Activated T-cell treated with anti-CD3 and anti-CD28 coated beads for 1 hour (primary cell): ENCODE measurements around the gene ADGRL3.

Experiments used
- DNase-seq: peaks from one replicate; pipeline ENCODE4 v3.0.0-alpha.2; 2020; ENCODE audit warnings: low read depth

Gene ADGRL3

GRCh38 chr4:61427099-61427817 lies 227.1 kb downstream of the ADGRL3 start:
- no peak for DNase-seq

DNA sequence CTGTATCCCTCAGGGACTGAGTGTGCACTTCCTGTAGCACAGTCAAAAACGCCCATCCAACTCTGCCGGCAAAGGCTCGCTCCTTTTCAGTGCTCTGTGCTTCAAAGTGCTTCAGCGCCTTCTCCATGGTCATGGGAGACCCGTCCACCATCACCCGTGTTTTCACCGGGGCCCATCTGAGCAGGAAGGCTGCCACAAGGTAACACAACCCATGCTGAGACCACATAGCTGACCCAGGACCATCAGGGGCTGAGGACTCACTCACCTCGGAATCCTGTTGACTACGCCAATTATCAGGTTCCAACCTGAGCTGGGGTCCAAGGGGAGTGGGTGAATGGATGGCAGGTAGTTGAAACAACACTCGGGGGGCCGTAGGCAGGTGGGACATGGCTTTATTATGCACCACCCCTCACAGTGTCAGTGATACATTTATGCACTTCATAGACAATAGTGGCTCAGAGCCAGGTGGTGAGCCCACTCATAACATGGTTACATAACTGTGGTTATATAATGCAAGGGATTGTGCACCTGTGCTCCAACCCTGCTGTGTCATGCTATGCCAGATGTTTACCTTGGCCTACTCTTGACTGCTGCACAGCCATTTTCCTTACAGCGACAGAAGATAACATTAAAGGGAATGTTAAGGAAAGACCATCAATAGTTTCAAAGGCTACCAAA lies 227.8 kb downstream of the ADGRL3 start:
- no peak for DNase-seq

DNA sequence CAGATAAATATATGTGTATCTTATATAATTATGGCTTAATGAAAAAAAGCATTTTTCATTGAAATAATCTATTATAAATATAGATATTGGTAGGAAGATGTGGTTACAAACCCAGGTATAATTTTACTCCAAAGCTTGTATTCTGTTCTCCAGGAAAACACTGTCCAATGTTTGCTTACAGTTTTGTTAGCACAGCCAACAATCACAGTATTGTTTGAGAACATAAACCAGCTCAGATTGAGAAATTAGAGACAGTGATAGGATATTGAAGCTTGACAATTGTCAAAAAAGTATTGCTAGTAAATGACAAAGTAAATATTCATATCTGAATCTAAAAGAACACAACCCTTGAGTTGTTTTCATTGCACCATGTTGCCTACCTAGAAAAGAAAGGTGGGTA lies 228.8 kb downstream of the ADGRL3 start:
- DNase-seq: no peak

DNA sequence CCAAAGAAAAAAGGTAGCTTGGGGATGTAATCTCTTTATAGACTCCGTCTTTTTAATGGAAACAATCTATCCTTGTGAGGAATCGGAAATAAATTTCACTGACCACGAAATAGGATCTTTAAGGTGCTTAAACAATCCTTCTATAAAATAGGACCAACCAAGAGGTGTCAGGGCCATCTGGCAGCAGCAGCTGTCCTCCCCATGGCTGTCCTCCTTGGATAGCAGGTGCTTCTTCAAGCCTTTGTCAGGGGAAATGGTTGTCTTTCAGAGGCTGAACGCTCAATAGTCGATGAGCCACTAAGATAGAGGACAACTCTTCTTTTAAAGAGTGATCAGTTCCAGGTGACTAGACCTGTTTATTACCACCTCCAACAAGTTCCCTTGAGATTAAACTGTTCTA lies 231.0 kb downstream of the ADGRL3 start:
- no peak for DNase-seq

DNA sequence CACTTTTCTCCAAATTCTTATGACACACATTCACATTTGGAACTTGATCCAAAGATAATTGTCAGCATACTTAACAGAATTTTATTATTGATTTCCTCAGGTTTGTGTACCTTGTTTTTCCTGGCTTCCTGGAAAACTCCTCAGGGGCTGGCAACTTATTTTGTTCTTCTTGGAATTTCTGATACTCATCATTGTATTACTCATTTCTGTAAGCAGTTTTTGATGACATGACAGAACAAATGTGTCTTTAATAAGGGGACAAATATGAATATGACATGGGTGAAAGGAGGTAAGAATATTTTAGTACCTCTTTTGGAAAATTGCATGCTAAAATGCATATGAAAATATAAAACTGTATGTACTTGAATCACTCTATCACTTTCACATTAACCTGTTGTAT lies 237.8 kb downstream of the ADGRL3 start:
- no peak for DNase-seq

DNA sequence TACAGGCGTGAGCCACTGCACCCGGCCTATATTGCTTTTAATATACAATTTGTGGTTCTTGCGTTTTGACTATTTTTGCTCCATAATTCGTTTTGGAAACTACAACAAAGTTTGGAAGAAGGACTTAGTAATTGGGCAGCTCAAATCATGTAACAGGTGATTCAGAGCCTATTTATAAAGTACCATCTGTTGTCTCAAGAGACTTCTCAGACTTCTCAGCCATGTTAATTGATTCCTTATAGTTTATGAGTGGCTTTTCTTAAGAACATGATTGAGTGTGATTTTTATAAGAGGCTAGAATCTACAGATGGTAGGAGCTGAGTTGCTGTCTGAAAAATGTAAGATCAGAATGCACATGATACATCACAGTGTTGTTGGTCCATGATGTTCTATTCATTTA lies 240.2 kb downstream of the ADGRL3 start:
- DNase-seq: no peak

DNA sequence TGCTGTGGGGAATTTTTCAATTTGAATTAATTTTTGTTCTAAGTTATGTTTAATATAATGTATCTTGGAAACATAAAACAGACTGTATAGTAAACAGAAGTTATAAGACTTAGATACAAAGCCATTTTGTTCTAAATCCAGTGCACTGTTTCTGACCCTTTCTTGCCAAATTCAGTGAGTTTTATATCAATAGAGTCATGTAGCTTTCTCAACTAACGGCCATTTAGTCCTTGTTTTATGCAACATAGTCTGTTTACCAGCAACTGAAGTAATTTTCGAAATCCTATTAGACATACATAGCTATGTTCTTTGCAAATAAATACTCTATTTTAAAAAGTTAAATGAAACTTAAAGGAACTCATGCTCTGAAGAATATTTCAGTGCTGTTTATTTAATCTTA lies 242.8 kb downstream of the ADGRL3 start:
- no peak for DNase-seq

DNA sequence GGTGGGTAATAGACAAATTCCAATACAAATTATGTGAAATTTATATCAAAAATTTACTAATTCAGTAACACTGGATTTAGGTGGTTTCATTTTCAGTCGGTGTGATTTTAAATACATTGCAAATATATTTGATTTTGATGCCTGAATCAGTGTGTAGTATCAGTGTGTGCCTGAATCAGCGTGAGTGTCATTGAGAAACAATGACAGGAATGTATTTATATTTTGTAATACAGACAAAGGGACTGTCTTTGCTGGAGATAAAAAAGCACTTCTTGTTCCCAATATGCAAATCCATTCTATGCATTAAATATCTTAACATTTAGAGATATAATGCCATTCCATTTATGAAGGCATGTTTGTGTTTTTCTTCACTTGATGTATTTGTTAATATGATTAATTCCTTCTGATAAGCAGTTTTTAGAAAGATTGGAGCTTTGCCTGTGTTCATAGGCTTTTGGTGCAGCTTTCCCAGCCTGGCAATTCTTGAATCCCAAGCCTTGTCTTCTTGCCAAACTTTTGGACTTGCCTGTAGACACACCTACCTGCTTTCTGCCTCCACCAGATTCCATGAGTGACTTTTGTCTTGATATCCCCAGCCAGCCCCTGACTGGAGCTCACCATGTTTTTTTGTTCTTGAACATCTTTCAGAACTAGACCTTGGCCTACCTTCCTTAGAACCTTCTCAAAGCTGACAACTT lies 243.8 kb downstream of the ADGRL3 start:
- DNase-seq: no peak

- DNase-seq: no peak
These were observed 245.4 kb downstream of the ADGRL3 start for GRCh38 chr4:61445374-61446063.

DNA sequence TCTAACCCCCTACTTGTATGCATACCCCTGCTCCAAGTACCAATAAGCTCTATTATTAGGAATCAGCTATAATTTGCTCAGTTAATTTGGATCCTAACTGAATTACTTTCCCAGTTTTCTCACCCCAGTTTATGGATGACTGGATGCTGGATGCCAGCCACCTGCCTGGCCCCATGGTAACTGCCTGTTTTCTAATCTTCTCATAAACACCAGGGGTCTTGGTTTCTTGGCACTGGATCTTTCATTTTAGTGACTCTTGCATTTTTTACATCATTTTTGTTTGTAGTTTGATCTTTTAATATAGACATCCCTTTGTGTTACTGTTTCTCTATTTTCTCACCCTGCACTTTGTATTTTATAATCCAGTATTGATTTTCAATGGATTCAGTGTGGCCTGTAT lies 246.8 kb downstream of the ADGRL3 start:
- no peak for DNase-seq

GRCh38 chr4:61447918-61448317 lies 247.8 kb downstream of the ADGRL3 start:
- DNase-seq: no peak

DNA sequence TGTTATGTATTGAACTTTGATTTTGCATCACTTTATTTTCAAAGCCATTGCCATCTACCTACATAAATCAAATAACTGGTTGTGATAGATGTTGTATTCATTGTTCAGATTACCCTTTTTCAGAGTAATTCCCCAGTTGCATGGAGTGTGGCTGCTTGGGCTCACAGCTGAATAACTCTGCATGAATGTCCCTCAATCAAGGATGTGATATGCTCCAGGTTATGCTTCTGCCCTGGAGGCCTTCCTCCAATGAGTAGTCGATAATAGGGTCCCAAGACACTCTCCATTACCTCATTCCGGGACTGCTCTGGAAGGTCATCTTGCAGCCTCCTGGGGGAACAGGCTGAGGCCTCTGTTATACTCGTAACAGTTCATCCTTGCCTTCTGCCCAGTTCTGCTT lies 251.8 kb downstream of the ADGRL3 start:
- DNase-seq: no peak

GRCh38 chr4:61461956-61462355 lies 261.8 kb downstream of the ADGRL3 start:
- no peak for DNase-seq

DNA sequence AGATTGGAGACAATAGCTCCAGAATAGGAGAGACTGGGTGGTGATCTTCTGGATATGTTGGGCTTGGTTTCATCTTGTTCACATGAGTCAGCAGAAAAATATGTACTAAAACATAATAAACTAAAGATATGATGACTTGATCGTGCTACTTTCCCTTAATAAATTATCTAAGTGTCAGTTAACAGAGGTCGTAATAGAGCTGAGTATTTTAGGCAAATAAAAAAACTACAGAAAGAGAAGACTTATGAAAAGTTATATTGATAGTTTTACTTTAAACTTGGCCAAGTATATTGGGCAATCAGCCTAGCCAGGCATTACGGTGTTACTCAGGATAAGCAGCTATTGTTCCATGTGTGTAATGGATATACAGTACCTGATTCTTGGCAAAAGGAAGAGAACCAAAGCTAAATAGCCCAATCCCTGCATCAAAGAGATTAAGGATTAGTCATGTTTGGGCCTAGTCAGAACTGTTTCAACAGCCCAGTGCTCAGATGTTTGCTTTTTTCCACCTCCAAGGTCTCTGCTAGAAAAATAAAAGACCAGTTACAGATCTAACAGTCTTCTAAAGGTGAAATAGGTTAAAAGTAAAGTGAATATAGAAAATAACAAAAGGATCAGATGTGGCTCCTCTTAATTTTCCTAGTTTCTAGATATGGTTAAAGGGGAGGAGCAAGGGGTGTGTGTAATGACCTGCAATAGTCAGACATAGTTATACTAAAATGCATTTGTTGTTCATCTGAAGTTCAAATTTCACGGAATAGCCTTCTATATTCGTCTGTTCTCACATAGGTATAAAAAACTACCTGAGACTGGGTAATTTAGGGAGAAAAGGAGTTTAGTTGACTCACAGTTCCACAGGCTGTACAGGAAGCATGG lies 262.6 kb downstream of the ADGRL3 start:
- DNase-seq: no peak

DNA sequence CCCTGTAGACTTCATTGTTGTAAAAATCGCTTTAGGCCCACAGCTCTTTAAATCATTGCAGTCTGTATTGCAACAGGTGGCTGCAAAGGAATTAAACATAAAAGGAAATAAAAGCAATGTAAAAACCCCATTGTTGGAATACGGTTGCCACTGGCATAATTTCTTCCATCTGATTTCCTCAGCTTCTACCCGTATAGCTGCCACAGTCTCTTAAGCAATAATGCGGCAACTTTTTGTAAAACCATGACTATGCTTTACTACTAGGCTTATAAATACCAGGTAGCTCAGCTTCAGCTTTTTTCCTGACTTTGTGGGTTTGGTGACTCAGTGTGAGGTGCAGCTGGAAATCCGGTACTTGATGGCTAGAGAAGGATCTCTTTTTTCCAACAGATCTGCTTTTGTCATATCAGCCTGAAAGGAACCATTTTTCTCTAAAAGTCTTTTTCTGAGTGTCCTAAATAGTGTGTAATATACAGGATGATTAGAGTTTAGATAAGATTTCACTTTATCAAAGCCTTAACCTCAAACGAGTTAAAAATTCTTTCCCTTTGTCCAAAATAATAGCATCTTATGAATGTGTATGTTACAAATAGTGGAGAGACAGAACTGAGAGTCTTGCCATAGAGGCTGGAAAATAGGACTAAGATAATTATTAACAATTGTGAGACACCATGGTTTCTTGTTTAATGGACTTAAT lies 268.0 kb downstream of the ADGRL3 start:
- DNase-seq: no peak

GRCh38 chr4:61473306-61473705 lies 273.2 kb downstream of the ADGRL3 start:
- no peak for DNase-seq

- DNase-seq: no peak
These were observed 278.2 kb downstream of the ADGRL3 start for GRCh38 chr4:61478340-61478739.

- no peak for DNase-seq
These were observed 284.9 kb downstream of the ADGRL3 start for GRCh38 chr4:61485056-61485455.

DNA sequence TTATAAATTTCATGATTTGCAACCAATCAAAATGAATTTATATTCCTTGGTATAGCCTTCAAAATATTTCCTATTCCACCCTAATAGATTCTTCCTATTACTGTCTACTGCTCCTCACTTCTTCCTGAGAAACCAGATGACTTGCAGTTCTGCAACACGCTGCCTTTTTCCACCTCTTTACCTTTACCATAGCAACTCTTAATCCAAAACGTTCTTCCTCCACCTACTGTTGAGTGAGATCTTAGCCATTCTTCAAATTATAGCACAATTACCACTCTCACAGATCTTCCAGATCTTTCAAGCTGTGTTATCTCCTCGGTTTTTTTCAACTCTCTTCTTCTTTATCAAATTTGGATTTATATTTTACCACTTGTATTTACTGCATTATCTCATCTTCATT lies 289.8 kb downstream of the ADGRL3 start:
- no peak for DNase-seq

GRCh38 chr4:61493041-61493440 lies 292.9 kb downstream of the ADGRL3 start:
- DNase-seq: no peak

GRCh38 chr4:61493470-61493869 lies 293.3 kb downstream of the ADGRL3 start:
- no peak for DNase-seq
